Measurements from ENCODE around the gene TFAP2C.
"Not testable (repeated sequence)": the region's sequence is repeated elsewhere in the genome, so short reads cannot be mapped to it uniquely, and the experiment has no call there.

TFAP2C gene

GRCh38 chr20:56617489-56617888 lies 11.6 kb upstream of the TFAP2C start:
- DNase-seq = no peak

- no peak for DNase-seq
Observed at GRCh38 chr20:56621730-56622129, 7.4 kb upstream of the TFAP2C start.

GRCh38 chr20:56623930-56624329 lies 5.2 kb upstream of the TFAP2C start:
- not testable (repeated sequence) for DNase-seq

GRCh38 chr20:56624786-56625681 lies 4.1 kb upstream of the TFAP2C start:
- DNase-seq = no peak

GRCh38 chr20:56625837-56626236 lies 3.3 kb upstream of the TFAP2C start:
- DNase-seq = no peak

- peak; percentile 54 for DNase-seq
Observed at GRCh38 chr20:56626367-56627121, 2.6 kb upstream of the TFAP2C start.

GRCh38 chr20:56627122-56628014 lies 1.7 kb upstream of the TFAP2C start:
- no peak for DNase-seq

- DNase-seq = no peak
Observed at GRCh38 chr20:56628015-56628872, 862 bp upstream of the TFAP2C start.

- DNase-seq = no peak
Observed at GRCh38 chr20:56629464-56630085, 469 bp downstream of the TFAP2C start.

- DNase-seq = peak; percentile 76
Observed at GRCh38 chr20:56630086-56630493, 984 bp downstream of the TFAP2C start.

- DNase-seq = no peak
Observed at GRCh38 chr20:56630506-56631317, 1.6 kb downstream of the TFAP2C start.

- DNase-seq = no peak
Observed at GRCh38 chr20:56631318-56631989, 2.3 kb downstream of the TFAP2C start.

GRCh38 chr20:56631990-56632327 lies 2.9 kb downstream of the TFAP2C start:
- DNase-seq = no peak

GRCh38 chr20:56634307-56634706 lies 5.2 kb downstream of the TFAP2C start:
- no peak for DNase-seq

- no peak for DNase-seq
Observed at GRCh38 chr20:56634735-56635385, 5.8 kb downstream of the TFAP2C start.

GRCh38 chr20:56636716-56637115 lies 7.6 kb downstream of the TFAP2C start:
- peak; percentile 93 for DNase-seq

- DNase-seq = no peak
Observed at GRCh38 chr20:56637576-56637975, 8.5 kb downstream of the TFAP2C start.

GRCh38 chr20:56646599-56646998 lies 17.5 kb downstream of the TFAP2C start:
- DNase-seq = no peak

GRCh38 chr20:56653211-56653610 lies 24.1 kb downstream of the TFAP2C start:
- DNase-seq = no peak

GRCh38 chr20:56656632-56657031 lies 27.5 kb downstream of the TFAP2C start:
- no peak for DNase-seq
